GM10248 (cell line): Measurements from ENCODE around the gene STARD8.

Experiments
- CTCF ChIA-PET: fragments of 300-600 bp; sonication (Branson Sonifier 250); formaldehyde crosslinking; extraction: SDS; loops from one replicate; lab custom pipeline; 2021; ENCODE audit warnings: antibody characterized with exemption; lab: Yijun Ruan, JAX
- POLR2A ChIA-PET: fragments of 350-650 bp; sonication (Branson Sonifier 250); formaldehyde crosslinking; extraction: SDS; loops from one replicate; lab custom pipeline; 2020; ENCODE audit warnings: antibody characterized with exemption; lab: Yijun Ruan, JAX
- DNase-seq: peaks from one replicate; pipeline ENCODE4 v3.0.0; 2012; ENCODE audit errors: extremely low spot score
- TF ChIP-seq, protein P1 (sequence below): IDR thresholded peaks from 2 replicates; pipeline ENCODE4 v1.5.1; 2012; ENCODE audit warnings: mild to moderate bottlenecking, low read depth; ENCODE audit errors: extremely low read depth, missing control alignments, control extremely low read depth

Gene STARD8

DNA sequence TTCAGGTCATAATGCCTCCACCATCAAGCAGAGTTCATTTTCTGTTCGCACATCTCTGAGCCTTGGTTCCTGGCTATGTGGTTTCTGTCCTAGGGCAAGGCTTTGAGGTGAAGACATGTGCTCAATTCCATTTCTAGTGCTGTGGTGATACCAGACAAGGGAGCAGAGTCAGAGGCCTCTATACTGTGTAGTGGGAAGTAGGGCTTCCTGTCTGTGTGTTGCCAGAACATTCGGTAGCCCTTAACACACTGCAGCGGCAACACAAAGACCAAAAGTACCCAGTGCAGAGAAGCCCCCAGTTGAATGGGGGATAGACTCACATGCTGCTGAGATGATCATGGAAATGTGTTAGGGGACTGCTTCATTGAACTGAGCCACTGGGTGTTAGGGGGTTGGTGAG, 56.4 kb downstream of the STARD8 start:
- TF ChIP-seq, protein P1, sequence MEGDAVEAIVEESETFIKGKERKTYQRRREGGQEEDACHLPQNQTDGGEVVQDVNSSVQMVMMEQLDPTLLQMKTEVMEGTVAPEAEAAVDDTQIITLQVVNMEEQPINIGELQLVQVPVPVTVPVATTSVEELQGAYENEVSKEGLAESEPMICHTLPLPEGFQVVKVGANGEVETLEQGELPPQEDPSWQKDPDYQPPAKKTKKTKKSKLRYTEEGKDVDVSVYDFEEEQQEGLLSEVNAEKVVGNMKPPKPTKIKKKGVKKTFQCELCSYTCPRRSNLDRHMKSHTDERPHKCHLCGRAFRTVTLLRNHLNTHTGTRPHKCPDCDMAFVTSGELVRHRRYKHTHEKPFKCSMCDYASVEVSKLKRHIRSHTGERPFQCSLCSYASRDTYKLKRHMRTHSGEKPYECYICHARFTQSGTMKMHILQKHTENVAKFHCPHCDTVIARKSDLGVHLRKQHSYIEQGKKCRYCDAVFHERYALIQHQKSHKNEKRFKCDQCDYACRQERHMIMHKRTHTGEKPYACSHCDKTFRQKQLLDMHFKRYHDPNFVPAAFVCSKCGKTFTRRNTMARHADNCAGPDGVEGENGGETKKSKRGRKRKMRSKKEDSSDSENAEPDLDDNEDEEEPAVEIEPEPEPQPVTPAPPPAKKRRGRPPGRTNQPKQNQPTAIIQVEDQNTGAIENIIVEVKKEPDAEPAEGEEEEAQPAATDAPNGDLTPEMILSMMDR: no peak
- DNase-seq: no peak
- ChIA-PET POLR2A (no interaction called here), CTCF (no interaction called here)

GRCh38 chrX:68705986-68706385, 58.5 kb downstream of the STARD8 start:
- TF ChIP-seq, protein P1: no peak
- DNase-seq: no peak
- ChIA-PET CTCF (no interaction called here), POLR2A (no interaction called here)

GRCh38 chrX:68708503-68709290, 61.2 kb downstream of the STARD8 start:
- ChIA-PET POLR2A (no interaction called here), CTCF (interaction anchor here (0.8 to 3.6 kb wide), 3 partner anchors 197 to 515 kb away, joined by 3 to 24 read pairs (median 4); no protein-coding TSS in a partner anchor)
- TF ChIP-seq, protein P1: no peak
- DNase-seq: no peak

DNA sequence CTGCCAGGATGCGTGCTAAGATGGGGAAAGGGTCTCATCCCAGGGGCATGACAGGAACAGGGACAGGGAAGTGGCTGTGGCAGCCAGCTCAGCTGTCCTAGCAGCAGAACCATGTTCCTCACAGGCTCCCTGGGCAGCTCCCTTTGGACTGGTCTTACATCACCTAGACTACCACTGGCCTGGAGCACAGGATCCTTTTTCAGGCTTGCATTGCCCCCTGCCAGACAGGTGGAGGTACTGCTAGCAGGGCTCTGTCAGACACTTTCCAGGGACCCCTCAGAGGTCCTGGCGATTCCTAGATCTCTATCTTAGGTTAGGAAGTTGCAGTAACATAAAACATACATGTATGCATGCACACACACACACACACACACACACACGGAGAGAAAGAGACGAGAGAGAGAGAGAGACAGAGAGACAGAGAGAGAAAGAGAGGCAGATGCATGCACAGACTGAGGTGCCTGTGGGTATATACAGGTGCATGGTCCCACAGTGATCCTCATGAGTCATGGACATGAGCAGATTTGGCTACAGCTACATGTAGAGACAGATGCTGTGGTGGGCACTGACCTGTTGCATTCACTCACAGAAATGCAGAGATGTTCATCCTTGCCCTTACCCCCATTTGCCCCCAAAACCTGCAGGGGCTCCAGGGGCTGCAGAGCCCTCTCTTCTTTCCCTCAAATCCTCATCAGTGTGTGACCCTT, 63.6 kb downstream of the STARD8 start:
- peak; percentile 51 for DNase-seq
- TF ChIP-seq, protein P1: peak; percentile 37
- CTCF ChIA-PET: interaction anchor here (0.8 to 3.6 kb wide), 8 partner anchors 7 to 514 kb away, joined by 3 to 37 read pairs (median 6); no protein-coding TSS in a partner anchor
- POLR2A ChIA-PET: no interaction called here

GRCh38 chrX:68711845-68712244, 64.4 kb downstream of the STARD8 start:
- TF ChIP-seq, protein P1: no peak
- ChIA-PET CTCF (interaction anchor here (2.9 to 3.6 kb wide), 2 partner anchors 202 to 515 kb away, joined by 24 to 37 read pairs; no protein-coding TSS in a partner anchor), POLR2A (no interaction called here)
- DNase-seq: no peak

DNA sequence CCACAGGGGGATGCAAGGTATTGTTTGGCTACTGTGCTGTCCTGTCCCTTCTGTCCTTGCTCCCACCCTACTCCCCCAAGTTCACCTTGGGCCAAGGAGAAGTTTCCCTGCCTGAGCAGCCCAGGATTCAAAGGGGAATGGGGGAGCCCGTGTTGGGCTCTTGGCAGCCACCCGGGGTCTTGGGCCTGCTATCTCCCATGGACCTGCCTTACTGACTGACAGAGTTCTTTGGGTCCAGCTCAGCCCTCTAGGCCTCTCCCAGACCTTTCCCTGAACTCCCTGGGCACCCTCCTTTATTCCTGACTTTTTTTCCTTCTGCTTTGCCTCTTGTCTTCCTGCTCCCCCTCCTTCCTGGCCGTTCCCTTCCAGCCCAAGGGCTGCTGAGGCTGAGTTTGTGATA, 67.4 kb downstream of the STARD8 start:
- TF ChIP-seq, protein P1: no peak
- POLR2A ChIA-PET: no interaction called here
- no peak for DNase-seq
- CTCF ChIA-PET: interaction anchor here (1.1 kb wide), 1 partner anchor 203 kb away, joined by 3 read pairs; no protein-coding TSS in a partner anchor
